CD4-positive, alpha-beta T cell treated with Interleukin-21 for 1 hour (primary cell): ENCODE data around the gene NACC1.

Experiments
- DNase-seq: peaks from one replicate; pipeline ENCODE4 v3.0.0-alpha.2; 2020

Gene NACC1

GRCh38 chr19:13100841-13101589, 17.0 kb upstream of the NACC1 start:
- no peak for DNase-seq

DNA sequence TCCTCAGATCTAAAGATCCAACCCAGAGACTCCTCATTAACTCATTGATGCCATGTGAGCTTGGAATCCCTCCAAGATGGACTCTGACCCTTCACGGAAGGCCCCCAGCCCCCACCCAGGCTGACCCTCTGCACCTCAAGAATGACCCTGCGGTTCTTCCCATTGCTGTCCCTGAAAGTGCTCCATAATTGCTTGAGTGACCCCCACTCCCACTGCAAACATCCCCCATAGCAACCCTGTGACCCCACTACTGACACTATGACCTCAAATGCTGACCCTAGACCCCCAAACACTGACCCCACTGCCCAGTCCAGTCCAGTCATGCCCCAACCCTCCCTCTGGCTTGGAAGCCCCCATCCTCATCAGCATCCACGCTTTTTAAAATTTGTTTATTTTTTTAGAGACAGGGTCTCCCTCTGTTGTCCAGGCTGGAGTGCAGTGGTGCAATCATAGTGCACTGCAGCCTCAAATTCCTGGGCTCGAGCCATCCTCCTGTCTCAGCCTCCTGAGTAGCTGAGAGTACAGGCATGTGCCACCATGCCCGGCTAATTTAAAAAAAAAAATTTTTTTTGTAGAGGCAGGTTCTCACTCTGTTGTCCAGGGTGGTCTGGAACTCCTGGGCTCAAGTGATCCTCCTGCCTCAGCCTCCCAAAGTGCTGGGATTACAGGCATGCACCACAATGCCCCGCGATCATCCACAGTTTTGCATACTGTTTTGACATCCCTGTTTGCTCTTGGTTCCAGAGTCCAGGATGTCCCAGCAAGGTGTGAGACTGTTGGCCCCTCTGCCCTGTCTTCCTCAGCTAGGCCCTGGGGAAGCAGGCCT, 16.3 kb upstream of the NACC1 start:
- no peak for DNase-seq

DNA sequence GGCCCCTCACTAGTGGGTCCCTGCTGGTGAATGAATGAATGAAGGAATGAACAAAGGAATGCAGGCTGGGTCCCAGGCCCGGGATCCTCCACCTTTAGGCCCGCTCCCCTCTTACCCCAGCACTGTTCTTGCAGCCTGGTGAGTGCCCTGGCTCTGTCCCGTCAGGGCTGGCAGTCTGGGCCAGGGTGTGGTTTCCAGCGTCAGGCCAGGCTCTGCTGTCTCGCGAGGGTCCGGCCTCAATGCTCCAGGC, 15.7 kb upstream of the NACC1 start:
- no peak for DNase-seq

GRCh38 chr19:13102666-13103580, 15.1 kb upstream of the NACC1 start, which contains the start of gene LYL1:
Gene LYL1 (minus strand): TSS chr19:13102858. CDS start chr19:13101171, 1,687 bp downstream.
- peak; percentile 47 for DNase-seq

DNA sequence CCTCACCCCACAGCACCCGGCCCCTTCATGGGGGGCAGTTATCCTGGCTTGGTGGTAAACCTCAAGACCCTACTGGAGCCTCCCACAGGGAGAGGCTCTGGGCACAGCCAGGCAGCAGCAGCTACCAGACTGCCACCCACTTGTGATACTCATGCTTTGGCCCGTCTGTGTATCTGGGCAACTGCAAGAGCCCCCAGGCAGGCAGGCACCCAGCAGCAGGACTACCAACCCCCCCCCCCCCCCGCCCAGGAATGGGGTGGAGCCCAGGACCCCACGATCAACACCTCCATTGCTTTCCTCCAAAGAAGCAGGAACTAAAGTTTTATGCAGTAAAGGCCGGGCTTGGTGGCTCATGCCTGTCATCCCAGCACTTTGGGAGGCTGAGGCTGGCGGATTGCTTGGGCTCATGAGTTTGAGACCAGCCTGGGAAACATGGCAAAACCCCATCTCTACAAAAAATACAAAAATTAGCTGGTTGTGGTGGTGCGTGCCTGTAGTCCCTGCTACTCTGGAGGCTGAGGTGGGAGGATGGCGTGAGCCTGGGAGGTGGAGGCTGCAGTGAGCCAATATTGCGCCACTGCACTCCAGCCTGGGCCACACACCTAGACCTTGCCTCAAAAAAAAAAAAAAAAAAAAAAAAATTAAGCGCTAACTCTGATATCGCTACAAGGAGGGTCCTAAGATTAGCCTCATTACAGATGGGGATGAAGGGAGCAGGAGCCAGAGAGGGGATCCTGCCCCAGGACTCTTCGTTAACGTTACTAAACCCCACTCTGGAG, 14.3 kb upstream of the NACC1 start:
- DNase-seq = no peak

- peak; percentile 65 for DNase-seq
Measured at GRCh38 chr19:13104360-13104847, 13.7 kb upstream of the NACC1 start.

DNA sequence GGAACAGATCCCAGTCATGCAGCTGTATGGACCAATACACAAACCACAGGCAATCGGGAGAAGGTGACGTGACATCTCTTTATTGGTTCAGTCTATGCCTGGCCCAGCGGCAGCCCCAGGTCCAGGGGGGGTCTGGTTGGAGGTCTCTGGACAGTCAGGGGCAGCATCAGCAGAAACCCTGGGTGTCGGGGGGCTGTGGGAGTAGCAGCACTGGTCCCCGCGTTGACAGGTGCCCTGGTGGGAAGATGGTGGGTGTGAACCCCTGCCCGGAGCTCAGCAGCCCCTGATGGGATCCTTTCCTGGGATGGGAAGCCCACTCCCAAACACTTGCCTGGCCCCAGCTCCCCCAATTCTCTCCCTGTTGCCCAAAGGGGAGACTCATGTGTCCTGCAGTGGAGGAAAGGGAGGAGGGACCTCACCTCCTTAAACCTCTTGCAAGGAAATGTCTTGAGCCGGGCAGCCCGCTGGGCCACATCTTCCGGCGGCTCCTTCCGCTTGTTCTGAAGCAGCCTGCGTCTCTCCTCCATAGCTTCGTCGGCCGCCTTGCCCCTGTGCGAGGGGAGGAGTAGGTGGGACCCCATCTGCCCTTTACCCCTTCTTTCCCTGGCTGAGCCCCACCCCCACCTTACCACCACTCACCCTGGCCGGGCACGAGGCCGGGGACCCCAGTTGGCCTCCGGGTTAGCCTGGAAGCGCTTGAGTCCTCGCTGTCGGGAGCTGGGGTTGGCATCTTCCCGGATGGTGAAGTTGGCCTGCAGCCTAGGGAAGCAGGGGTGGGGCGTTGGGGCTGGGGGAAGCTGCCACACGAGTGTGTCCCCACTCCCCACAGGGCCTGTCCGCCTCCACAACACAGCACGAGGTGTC, 13.0 kb upstream of the NACC1 start:
- DNase-seq = peak; percentile 45

DNA sequence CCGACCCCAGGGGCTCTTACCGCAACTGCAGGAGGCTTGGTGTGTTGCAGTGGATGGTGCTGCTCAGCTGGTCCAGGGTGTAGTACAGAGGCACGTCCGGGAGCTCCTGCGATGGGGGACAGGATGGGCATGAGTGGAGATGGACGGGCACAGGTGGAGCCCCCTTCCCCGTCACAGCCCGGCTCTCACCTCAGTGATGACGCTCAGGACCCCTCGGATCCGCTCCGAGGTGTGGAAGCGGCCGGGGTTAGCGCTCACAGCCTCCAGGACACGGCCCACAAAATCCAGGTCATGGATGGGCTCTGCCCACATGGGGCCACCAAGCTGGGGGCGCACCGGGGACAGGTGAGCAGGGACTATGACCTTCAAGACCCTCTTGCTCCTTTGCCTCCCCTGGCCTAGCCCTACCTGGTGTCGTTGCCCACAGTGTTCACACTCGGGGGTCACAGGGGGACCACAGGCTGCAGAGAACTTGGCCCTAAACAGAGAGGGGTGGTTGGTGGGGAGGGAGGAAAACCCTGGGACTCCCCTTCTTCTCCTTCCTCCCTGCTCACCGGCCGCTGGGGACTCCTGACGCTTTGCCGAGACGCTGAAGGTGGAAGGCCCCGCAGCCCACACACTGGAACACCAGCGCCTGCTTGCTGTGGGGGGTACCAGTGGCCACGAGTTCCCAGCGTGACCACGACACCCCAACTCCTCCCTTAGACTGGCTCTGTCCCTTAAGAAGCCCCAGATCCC, 8.5 kb upstream of the NACC1 start:
- no peak for DNase-seq

DNA sequence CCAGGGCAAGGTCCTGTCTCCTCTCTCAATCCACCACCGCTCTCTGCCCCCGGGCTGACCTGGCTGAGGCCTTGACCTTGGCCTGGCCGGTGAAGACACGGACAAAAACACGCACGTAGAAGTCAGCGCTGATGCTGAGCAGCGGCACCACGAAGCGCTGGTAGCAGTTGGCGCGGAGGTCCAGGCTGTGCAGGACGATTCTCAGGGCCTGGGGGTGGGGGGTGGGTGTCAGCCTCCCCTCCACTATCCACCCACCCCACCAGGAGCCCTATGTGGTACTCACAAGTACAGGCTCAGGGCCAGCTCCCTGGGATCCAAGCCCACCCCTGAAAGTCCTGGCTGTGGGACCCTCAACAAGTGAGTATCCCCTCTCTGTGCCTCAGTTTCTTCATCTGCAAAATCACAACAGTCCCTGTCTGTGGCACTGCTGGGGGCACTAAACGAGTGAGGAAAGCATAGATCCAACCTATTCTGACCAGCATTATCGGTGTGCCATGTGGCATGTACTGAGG, 7.9 kb upstream of the NACC1 start:
- DNase-seq = no peak

DNA sequence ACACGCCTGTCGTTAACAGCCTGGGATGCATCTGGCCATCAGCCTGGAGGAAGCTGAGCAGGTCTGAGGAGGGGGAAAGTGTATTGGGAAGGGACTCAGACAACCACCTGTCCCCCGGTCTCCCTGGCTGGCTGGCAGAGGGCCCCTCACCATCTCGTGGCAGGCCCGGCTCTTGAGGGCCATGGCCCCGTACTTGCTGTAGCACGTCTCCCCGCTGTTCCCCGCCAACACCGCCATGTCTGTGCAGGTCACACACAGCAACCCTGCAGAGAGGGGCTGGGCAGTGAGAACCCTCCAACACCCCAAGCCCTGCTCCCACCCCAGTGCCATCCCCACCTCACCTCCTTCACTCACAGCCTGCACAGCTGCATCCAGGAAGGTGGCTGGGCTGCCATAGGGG, 5.5 kb upstream of the NACC1 start:
- no peak for DNase-seq

- no peak for DNase-seq
Measured at GRCh38 chr19:13115936-13116281, 2.2 kb upstream of the NACC1 start.

GRCh38 chr19:13116282-13117175, 1.5 kb upstream of the NACC1 start, which contains the start of gene TRMT1:
Gene TRMT1 (minus strand): TSS chr19:13116740. CDS start chr19:13116399, 341 bp downstream.
- peak; percentile 91 for DNase-seq

DNA sequence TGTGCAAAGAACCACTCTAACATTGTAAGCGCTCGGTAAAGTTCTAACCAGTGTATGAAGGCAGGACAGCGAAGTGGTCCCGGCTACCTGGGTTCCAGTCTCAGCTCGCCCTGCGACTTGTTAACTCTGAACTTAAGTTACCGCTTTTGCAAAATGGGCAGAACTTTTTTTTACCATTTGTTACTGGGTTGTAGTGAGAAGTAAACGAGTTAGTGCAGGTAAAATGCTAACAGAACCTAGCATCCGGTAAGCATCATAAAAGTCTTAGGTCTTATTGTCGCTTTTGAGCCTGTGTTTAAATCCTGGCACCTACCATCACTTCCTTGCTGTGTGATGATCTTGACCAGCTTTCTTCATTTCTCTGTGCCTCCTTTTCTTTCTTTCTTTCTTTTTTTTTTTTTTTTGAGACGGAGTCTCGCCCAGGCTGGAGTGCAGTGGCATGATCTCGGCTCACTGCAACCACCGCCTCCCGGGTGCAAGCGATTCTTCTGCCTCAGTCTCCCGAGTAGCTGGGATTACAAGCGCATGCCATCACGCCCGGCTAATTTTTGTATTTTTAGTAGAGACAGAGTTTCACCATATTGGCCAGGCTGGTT, 790 bp upstream of the NACC1 start:
- DNase-seq = peak; percentile 34

- DNase-seq = peak; percentile 45
Measured at GRCh38 chr19:13118424-13119193, 545 bp downstream of the NACC1 start.

DNA sequence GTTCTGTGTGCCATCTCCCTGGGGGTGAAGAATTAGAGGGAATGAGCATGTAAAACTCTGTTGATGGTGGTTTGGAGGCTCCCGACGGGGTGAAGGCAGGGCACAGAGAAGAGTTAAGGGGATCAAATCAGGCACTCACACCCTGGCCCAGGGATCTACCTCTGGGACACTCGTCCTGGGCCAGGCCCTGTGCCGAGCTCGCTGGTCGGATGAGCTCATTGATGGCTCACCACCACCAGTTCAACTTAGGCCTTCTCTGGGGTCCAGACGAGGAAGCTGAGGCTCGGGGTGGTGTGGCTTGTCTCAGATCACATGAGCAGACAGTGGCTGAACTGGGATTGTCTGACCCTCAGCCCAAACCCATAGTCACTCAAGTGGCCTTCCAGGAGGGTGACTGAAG, 1.6 kb downstream of the NACC1 start:
- DNase-seq = no peak

GRCh38 chr19:13120031-13120430, 2.0 kb downstream of the NACC1 start:
- DNase-seq = no peak

GRCh38 chr19:13120817-13121216, 2.8 kb downstream of the NACC1 start:
- no peak for DNase-seq
